Suprapubic skin (tissue), 4 donors: Measurements from ENCODE around the gene SLC2A4RG. TPM values are rescaled to one million over a fixed set of nuclear protein-coding genes. Genes with fewer than 3 reads are reported as not detected.

Source experiments
- DNase-seq, 2 donors: peaks; one replicate each; pipeline ENCODE4 v3.0.0-alpha.2; 2019; ENCODE audit warnings: low spot score in 2 of 2
- H3K27ac ChIP-seq: fragments of 200-600 bp; sonication (generic); one replicate; pipeline ENCODE4 v1.5.1; 2019
- H3K27me3 ChIP-seq: fragments of 200-600 bp; sonication (generic); one replicate; pipeline ENCODE4 v1.5.1; 2019
- H3K36me3 ChIP-seq: fragments of 200-600 bp; sonication (generic); one replicate; pipeline ENCODE4 v1.5.1; 2019
- H3K4me1 ChIP-seq: fragments of 200-600 bp; sonication (generic); one replicate; pipeline ENCODE4 v1.5.1; 2019
- H3K4me3 ChIP-seq: fragments of 200-600 bp; sonication (generic); one replicate; pipeline ENCODE4 v1.5.1; 2019; ENCODE audit warnings: mild to moderate bottlenecking
- H3K9me3 ChIP-seq: fragments of 200-600 bp; sonication (generic); one replicate; pipeline ENCODE4 v1.5.1; 2019
- EP300 ChIP-seq: sonication (generic); formaldehyde crosslinking; IDR thresholded peaks from one replicate; pipeline ENCODE4 v1.6.1; 2017; ENCODE audit warnings: antibody characterized with exemption
- POLR2A ChIP-seq, 2 donors: fragments of 450-650 bp; IDR thresholded peaks; one replicate each; pipeline ENCODE4 v1.6.1; 2017; ENCODE audit warnings: antibody characterized with exemption in 2 of 2, mild to moderate bottlenecking in 2 of 2, moderate library complexity in 2 of 2
- POLR2AphosphoS5 ChIP-seq, 3 donors: sonication (generic); formaldehyde crosslinking; IDR thresholded peaks; one replicate each; pipeline ENCODE4 v1.6.1; 2017; ENCODE audit warnings: antibody characterized with exemption in 3 of 3
- WGBS: methylation state at CpG from one replicate; pipeline ENCODE4 v1.1.5; 2018; 5-methylcytosine and 5-hydroxymethylcytosine counted together
- total RNA-seq, 4 donors: library from RNA; depleted of rRNA; stranded (reverse); fragments of >200 nt; gene quantifications; one replicate each; pipeline ENCODE4 v1.1.0, GENCODE V29; 2016
- TF ChIP-seq, protein P1 (sequence below), 2 donors: fragments of 200-600 bp in 1 of 2; fragments of 450-650 bp in 1 of 2; sonication (generic) in 1 of 2; IDR thresholded peaks; one replicate each; pipeline ENCODE4 v1.5.1; 2016 to 2019; ENCODE audit warnings: antibody characterized with exemption in 2 of 2, mild to moderate bottlenecking in 1 of 2, moderate library complexity in 1 of 2

SLC2A4RG gene
- total RNA-seq, 4 donors from 2014 or later = 96.9 to 118 (median 107) TPM

DNA sequence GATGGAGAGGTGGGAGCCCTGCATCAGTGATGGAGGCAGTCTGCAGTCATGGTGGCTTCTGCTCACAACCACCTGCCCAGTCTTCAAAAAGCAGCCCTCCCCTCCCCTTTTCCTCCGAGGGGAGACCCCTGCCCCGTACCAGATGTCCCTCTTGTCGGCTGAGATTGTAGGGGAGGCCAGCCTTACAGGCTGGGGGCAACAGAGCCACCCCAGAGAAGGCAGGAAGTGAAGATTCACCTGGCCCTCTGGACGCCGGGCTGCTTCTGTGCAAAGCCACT is 38.6 kb upstream of the SLC2A4RG start:
- DNase-seq = peak in 1 of 2 donors; percentile 55
- H3K4me3 ChIP-seq = no peak overlapping the region
- H3K4me1 ChIP-seq = peaks cover 43% of the 10 kb centered on the region
- H3K27me3 ChIP-seq = no peaks in the 10 kb centered on the region
- H3K9me3 ChIP-seq = no peaks in the 10 kb centered on the region
- no peak for TF ChIP-seq EP300
- no peak for TF ChIP-seq POLR2AphosphoS5 (IDR thresholded peaks at IDR 0.05)
- H3K36me3 ChIP-seq = peaks cover 29% of the 10 kb centered on the region
- H3K27ac ChIP-seq = peak overlapping the region; percentile 43
- 73% methylated on average over 2 of the region's 5 CpGs for WGBS

DNA sequence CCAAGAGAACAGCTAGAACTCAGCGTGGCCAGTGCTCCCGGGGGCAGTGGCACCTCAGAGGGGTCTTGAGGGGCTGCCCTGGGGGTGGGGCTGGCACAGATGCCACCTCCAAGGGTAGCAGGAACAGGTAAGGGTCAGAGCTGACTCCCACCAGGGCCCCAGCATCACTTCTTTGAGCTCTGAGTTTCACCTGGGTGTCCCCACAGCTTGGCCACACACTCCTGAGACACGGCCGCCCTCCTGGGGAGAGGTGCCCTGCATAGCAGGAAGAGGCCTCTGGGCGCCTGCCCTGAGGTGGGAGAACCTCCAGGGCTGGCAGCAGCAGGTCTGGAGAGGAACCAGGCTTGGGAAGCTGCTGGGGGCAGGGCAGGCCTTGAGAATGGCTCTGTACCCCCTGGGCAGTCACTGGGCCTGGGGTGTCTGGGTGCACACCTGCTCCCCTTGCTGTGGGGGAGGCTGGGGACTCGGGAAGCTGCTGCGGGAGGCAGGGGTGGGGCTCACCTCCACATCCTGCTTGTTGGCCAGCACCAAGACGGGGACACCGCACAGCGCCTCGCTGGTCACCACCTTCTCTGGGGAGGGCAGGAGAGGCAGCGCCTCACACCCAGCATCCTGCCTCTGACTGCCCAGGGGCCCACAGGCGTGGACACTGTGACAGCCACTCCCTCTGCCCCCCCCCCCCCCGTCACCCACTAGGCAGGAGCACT is 38.1 kb upstream of the SLC2A4RG start:
- Histone ChIP-seq H3K36me3 (peaks cover 34% of the 10 kb centered on the region), H3K27ac (peak overlapping the region; percentile 43), H3K4me1 (peaks cover 43% of the 10 kb centered on the region), H3K9me3 (no peaks in the 10 kb centered on the region), H3K27me3 (no peaks in the 10 kb centered on the region), H3K4me3 (no peak overlapping the region)
- 60% methylated on average over 1 of the region's 14 CpGs for WGBS
- peak; percentile 60 to 76 for DNase-seq
- no peak for TF ChIP-seq POLR2A (IDR thresholded peaks at IDR 0.05)
- TF ChIP-seq, protein P1, sequence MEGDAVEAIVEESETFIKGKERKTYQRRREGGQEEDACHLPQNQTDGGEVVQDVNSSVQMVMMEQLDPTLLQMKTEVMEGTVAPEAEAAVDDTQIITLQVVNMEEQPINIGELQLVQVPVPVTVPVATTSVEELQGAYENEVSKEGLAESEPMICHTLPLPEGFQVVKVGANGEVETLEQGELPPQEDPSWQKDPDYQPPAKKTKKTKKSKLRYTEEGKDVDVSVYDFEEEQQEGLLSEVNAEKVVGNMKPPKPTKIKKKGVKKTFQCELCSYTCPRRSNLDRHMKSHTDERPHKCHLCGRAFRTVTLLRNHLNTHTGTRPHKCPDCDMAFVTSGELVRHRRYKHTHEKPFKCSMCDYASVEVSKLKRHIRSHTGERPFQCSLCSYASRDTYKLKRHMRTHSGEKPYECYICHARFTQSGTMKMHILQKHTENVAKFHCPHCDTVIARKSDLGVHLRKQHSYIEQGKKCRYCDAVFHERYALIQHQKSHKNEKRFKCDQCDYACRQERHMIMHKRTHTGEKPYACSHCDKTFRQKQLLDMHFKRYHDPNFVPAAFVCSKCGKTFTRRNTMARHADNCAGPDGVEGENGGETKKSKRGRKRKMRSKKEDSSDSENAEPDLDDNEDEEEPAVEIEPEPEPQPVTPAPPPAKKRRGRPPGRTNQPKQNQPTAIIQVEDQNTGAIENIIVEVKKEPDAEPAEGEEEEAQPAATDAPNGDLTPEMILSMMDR (IDR thresholded peaks at IDR 0.05) = no peak
- no peak for TF ChIP-seq POLR2AphosphoS5 (IDR thresholded peaks at IDR 0.05)
- no peak for TF ChIP-seq EP300

DNA sequence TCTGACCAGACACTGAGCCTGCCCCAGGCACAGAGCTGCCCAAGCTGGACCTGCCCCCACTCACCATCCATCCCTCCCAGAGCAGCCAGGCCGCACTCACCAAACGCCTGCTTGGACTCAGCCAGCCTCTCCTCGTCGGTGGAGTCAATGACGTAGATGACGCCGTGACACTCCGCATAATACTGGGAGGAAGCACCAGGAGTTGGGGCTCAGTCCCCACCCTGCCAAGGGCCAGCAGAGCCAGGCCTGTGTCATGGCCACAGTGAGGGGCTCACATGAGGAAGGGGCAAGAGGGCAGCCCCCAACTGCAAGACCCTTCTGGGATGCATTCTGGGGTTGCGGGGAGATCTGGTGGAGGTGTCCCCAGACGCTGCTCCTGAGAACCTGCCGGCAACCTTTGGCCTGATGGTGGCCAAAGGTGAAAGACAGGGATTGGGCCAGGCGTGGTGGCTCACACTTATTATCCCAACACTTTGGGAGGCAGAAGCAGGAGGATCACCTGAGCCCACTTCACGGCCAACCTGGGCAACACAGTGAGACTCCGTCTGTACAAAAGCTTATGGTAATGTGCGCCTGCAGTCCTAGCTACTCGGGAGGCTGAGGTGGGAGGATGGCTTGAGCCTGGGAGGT is 37.4 kb upstream of the SLC2A4RG start:
- Histone ChIP-seq H3K4me1 (peaks cover 42% of the 10 kb centered on the region), H3K36me3 (peaks cover 34% of the 10 kb centered on the region), H3K4me3 (no peak overlapping the region), H3K9me3 (no peaks in the 10 kb centered on the region), H3K27ac (no peak overlapping the region), H3K27me3 (no peaks in the 10 kb centered on the region)
- TF ChIP-seq, protein P1 (IDR thresholded peaks at IDR 0.05) = no peak
- no peak for TF ChIP-seq POLR2A (IDR thresholded peaks at IDR 0.05)
- 96% methylated on average over 6 of the region's 16 CpGs for WGBS
- DNase-seq = peak; percentile 64 to 71

DNA sequence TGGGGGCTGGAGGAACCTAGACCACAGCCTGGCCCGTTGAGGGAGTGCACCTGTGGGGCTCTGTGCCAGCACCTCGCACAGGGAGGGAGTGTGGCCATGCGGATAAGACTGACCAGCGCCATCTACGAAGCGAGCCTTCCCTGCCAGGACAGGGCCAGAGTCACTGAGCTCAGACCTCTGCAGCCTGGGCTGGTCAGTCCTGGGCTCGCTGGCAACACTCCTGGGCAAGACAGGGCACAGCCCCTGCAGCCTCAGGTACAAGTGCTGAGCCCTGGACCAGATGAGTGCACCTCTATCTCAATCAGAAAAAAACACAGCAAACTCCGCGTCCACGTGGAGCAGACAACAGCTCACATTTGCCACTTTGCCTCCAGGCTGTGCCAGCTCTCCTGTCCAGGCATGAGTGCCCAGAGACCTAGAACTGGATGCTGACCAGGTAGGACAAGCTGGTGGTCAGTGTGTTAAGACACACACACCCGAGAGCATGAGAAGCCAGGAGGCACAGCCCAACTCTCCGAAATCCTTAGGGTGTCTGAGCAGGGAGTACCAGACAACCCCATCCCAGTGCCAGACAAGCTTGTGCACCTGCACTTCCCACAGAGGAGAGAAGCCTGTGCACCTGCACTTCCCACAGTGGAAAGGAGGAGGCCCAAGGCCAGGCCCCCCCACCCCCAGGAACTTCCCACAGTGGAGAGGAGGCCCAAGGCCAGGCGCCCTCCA is 36.7 kb upstream of the SLC2A4RG start:
- TF ChIP-seq POLR2AphosphoS5 (IDR thresholded peaks at IDR 0.05) (no peak), EP300 (no peak), POLR2A (IDR thresholded peaks at IDR 0.05) (no peak)
- TF ChIP-seq, protein P1 (IDR thresholded peaks at IDR 0.05) = no peak
- H3K4me3 ChIP-seq = no peak overlapping the region
- peaks cover 34% of the 10 kb centered on the region for H3K36me3 ChIP-seq
- H3K27me3 ChIP-seq = no peaks in the 10 kb centered on the region
- H3K4me1 ChIP-seq = peaks cover 34% of the 10 kb centered on the region
- DNase-seq = peak; percentile 59 to 71
- no peak overlapping the region for H3K27ac ChIP-seq
- H3K9me3 ChIP-seq = no peaks in the 10 kb centered on the region
- WGBS = 81% methylated on average over 3 of the region's 13 CpGs

DNA sequence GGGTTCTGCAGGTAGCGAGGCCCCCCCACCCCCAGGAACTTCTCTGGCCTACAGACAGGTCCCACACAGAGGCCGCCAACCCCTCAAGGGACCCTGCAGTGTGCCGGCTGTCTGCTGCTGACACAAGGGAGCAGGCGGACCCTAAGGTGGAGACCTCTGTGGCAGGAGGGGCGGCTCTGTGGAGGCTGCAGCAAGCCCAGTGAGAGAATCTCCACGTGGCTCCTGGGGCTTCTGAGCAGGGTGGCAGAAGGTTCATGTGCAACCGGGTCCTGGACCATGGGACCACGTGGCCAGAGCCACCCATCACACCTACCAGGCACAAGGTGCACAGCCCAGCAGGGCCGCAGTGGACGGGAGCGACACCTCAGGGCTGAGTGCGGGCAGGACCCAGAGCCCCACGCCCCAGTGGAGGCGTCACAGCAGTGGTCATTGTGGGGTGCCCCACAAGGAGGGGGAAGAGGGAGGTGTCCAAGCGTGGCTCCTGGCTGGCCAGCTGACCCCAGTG is 36.1 kb upstream of the SLC2A4RG start:
- H3K36me3 ChIP-seq = peaks cover 34% of the 10 kb centered on the region
- peak in 1 of 2 donors; percentile 60 for DNase-seq
- TF ChIP-seq POLR2A (IDR thresholded peaks at IDR 0.05) (no peak), POLR2AphosphoS5 (IDR thresholded peaks at IDR 0.05) (no peak), EP300 (no peak)
- TF ChIP-seq, protein P1 (IDR thresholded peaks at IDR 0.05) = no peak
- H3K9me3 ChIP-seq = no peaks in the 10 kb centered on the region
- WGBS = no CpG with 5 or more reads among the region's 15 CpGs
- H3K4me3 ChIP-seq = no peak overlapping the region
- H3K4me1 ChIP-seq = peaks cover 31% of the 10 kb centered on the region
- no peaks in the 10 kb centered on the region for H3K27me3 ChIP-seq
- no peak overlapping the region for H3K27ac ChIP-seq
